ENCODE results near the gene ZNF557.

ZNF557 gene

DNA sequence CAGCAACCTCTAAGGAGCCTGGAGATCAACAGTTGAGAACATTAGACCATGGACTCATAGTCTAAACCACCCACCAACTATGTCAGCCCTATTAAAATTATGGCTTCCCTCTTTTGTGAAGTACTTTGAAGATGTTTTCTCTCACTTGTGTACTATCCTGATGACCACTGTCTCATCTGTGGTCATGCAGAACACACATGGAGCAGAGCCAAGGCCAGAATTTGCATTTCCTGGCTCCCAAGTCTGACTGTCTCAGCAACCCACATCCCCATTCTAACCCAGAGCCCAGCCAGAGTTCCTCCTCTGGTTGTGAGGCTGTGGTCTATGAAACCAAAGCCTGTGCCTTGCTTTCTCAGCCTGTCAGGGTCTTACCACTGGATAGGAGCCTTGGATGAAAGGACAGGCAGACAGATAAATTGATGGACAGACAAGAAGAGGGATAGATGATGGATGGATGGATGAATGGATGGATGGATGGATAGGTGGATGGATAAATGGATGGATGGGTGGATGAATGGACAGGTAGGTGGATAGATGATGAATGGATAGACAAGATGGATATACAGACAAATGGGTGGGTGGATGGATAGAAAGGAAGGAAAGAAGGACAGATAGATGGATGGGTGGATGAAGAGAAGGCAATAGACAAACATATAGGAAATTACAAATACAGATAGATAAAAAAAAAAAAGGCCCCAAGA is 35.4 kb downstream of the ZNF557 start:
- Histone ChIP-seq H3K4me1 (no peaks in the 10 kb centered on the region), H3K27me3 (no peaks in the 10 kb centered on the region), H3K36me3 (no peaks in the 10 kb centered on the region), H3K9me3 (no peaks in the 10 kb centered on the region), H3K4me3 (ENCODE audit: low read depth, low read length) (no peak overlapping the region)
- no peak for DNase-seq
- TF ChIP-seq, protein P1, sequence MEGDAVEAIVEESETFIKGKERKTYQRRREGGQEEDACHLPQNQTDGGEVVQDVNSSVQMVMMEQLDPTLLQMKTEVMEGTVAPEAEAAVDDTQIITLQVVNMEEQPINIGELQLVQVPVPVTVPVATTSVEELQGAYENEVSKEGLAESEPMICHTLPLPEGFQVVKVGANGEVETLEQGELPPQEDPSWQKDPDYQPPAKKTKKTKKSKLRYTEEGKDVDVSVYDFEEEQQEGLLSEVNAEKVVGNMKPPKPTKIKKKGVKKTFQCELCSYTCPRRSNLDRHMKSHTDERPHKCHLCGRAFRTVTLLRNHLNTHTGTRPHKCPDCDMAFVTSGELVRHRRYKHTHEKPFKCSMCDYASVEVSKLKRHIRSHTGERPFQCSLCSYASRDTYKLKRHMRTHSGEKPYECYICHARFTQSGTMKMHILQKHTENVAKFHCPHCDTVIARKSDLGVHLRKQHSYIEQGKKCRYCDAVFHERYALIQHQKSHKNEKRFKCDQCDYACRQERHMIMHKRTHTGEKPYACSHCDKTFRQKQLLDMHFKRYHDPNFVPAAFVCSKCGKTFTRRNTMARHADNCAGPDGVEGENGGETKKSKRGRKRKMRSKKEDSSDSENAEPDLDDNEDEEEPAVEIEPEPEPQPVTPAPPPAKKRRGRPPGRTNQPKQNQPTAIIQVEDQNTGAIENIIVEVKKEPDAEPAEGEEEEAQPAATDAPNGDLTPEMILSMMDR (IDR thresholded peaks at IDR 0.05; ENCODE audit: low read depth, low read length) = no peak

DNA sequence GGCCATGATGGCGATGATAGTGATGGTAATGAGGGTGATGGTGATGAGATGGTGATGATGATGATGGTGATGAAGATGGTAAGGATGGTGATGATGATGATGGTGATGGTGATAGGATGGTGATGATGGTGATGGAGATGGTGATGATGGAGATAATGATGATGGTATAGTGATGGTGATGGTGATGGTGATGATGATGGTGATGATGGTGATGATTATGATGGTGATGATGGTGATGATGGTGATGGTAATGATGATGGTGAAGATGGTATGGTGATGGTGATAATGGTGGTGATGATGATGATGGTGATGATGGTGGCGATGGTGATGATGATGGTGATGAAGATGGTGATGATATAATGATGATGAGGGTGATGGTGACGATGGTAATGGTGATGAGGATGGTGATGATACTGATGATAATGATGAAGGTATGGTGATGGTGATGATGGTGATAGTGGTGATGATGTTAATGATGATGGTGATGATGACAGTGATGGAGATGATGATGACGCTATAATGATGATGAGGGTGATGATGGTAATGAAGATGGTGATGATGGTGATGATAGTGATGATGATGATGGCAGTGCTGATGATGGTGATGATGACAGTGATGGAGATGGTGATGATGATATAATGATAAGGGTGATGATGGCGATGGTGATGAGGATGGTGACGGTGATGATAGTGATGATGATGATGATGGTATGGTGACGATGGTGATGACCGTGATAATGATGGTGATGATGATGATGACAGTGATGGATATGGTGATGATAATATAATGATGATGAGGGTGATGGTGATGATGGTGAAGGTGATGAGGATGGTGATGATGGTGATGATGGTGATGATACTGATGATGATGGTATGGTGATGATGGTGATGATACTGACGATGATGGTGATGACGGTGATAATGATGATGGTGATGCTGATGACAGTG is 37.5 kb downstream of the ZNF557 start:
- Histone ChIP-seq H3K4me3 (ENCODE audit: low read depth, low read length) (no peak overlapping the region), H3K27me3 (no peaks in the 10 kb centered on the region), H3K36me3 (no peaks in the 10 kb centered on the region), H3K9me3 (no peaks in the 10 kb centered on the region), H3K4me1 (no peaks in the 10 kb centered on the region)
- TF ChIP-seq, protein P1 (IDR thresholded peaks at IDR 0.05; ENCODE audit: low read depth, low read length) = no peak
- no peak for DNase-seq

DNA sequence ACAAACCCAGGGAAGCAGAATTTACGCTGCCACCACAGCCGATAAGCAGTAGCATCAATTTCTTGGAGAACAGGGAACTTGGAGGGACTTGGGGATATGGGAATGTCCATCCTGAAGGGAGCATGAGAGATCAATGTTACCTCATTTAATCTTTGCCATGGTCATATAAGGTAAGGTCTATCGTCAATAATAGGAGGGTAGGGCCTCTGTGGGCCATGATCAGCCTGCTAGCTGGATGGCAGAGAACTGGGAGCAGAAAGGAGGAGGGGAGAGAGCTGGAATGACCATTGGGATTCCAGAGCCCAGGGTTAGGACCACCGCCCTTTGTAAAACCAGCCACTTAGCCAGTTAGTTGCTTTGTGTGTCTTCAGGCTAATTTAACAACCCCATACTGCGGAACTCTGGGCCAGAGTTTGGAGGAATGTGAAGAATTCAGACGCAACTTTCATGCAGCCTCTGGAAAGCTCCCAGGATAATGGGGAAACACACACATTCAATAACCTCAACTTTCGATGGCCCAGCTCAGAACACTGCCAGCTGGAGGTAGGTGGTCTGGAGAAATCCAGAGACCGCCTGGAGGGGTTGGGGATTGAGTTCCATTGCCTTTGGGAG is 40.3 kb downstream of the ZNF557 start:
- H3K9me3 ChIP-seq = no peaks in the 10 kb centered on the region
- H3K4me3 ChIP-seq (ENCODE audit: low read depth, low read length) = no peak overlapping the region
- no peaks in the 10 kb centered on the region for H3K27me3 ChIP-seq
- H3K4me1 ChIP-seq = no peaks in the 10 kb centered on the region
- TF ChIP-seq, protein P1 (IDR thresholded peaks at IDR 0.05; ENCODE audit: low read depth, low read length) = no peak
- DNase-seq = no peak
- H3K36me3 ChIP-seq = no peaks in the 10 kb centered on the region

DNA sequence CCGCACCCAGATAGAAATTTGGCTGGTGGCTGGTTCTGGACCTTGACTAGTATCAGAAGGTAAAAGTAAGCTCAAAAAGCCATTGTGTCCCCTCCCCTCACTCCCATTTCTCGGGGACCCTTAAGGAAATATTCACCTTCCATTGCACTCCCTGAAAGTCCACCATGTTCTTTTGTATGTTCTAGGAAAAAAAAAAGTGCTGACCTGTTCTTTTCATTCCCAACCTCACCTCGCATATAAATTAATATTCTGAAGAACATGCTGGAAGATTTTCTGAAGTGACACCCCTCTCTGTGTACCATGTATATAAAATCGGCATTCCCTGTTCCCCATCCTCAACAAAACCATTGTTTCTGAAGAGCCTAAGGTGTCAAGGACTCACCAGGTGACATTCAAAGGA is 43.2 kb downstream of the ZNF557 start:
- H3K27me3 ChIP-seq = no peaks in the 10 kb centered on the region
- no peak overlapping the region for H3K4me3 ChIP-seq (ENCODE audit: low read depth, low read length)
- no peaks in the 10 kb centered on the region for H3K36me3 ChIP-seq
- TF ChIP-seq, protein P1 (IDR thresholded peaks at IDR 0.05; ENCODE audit: low read depth, low read length) = no peak
- no peak for DNase-seq
- no peaks in the 10 kb centered on the region for H3K4me1 ChIP-seq
- H3K9me3 ChIP-seq = no peaks in the 10 kb centered on the region

DNA sequence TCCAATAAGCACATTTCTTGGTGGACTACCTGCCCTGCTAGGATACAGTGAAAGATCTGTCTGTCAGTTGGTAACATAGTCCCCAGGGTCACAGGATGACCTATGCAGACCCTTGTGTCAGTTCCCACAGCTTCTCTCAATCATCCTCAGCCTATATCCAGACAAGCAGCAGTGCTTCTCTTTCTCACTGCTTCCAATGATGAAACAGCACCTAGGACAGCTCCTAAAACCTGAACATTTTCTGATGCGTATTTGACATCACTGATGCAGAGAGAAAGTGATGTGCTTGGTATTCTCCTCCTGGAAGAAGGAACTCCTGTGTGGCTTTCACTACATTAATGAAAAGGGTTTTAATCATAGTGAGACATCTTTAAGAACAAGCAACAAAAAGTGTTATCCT is 43.7 kb downstream of the ZNF557 start:
- Histone ChIP-seq H3K36me3 (no peaks in the 10 kb centered on the region), H3K9me3 (no peaks in the 10 kb centered on the region), H3K4me1 (no peaks in the 10 kb centered on the region), H3K4me3 (ENCODE audit: low read depth, low read length) (no peak overlapping the region), H3K27me3 (no peaks in the 10 kb centered on the region)
- no peak for DNase-seq
- TF ChIP-seq, protein P1 (IDR thresholded peaks at IDR 0.05; ENCODE audit: low read depth, low read length) = no peak

Data from BE2C (cell line).